H9 (cell line): ENCODE results near the gene IL26. TPM values are rescaled to one million over a fixed set of nuclear protein-coding genes. Genes with fewer than 3 reads are reported as not detected.

Source experiments
- DNase-seq: peaks from one replicate; pipeline ENCODE4 v3.0.0-alpha.2; 2017
- H2AFZ ChIP-seq: one replicate; pipeline ENCODE4 v1.6.1; 2013; ENCODE audit warnings: mild to moderate bottlenecking, low read length, control low read depth, moderate library complexity
- H2AK5ac ChIP-seq: 2 replicates; pipeline ENCODE4 v1.6.1; 2013; ENCODE audit warnings: low read length, control low read depth, mixed read lengths; ENCODE audit not compliant: insufficient read length
- H2BK120ac ChIP-seq: one replicate; pipeline ENCODE4 v1.6.1; 2013; ENCODE audit warnings: low read depth, mild to moderate bottlenecking, low read length, control low read depth, inconsistent platforms; ENCODE audit not compliant: poor library complexity, severe bottlenecking
- H2BK12ac ChIP-seq: 2 replicates; pipeline ENCODE4 v1.6.1; 2013; ENCODE audit warnings: low read length, control low read depth, mixed read lengths, low read depth; ENCODE audit not compliant: insufficient read length
- H2BK15ac ChIP-seq: 2 replicates; pipeline ENCODE4 v1.6.1; 2013; ENCODE audit warnings: low read depth, low read length, control low read depth
- H2BK20ac ChIP-seq: one replicate; pipeline ENCODE4 v1.6.1; 2013; ENCODE audit warnings: low read depth, mild to moderate bottlenecking, low read length, control low read depth, inconsistent platforms; ENCODE audit not compliant: poor library complexity, severe bottlenecking
- H2BK5ac ChIP-seq: 2 replicates; pipeline ENCODE4 v1.6.1; 2013; ENCODE audit warnings: low read length, control low read depth, mixed read lengths; ENCODE audit not compliant: insufficient read length
- H3K14ac ChIP-seq: 2 replicates; pipeline ENCODE4 v1.6.1; 2013; ENCODE audit warnings: low read length, control low read depth; ENCODE audit not compliant: insufficient read depth
- H3K18ac ChIP-seq: 2 replicates; pipeline ENCODE4 v1.6.1; 2013; ENCODE audit warnings: low read depth, mild to moderate bottlenecking, mixed read lengths, low read length, control low read depth; ENCODE audit not compliant: insufficient read length
- H3K23ac ChIP-seq: 2 replicates; pipeline ENCODE4 v1.6.1; 2013; ENCODE audit warnings: low read length, control low read depth, mixed read lengths, low read depth; ENCODE audit not compliant: insufficient read length
- H3K23me2 ChIP-seq: 2 replicates; pipeline ENCODE4 v1.6.1; 2013; ENCODE audit warnings: low read depth, mild to moderate bottlenecking, mixed read lengths, low read length, control low read depth; ENCODE audit not compliant: insufficient read length, poor library complexity, severe bottlenecking
- H3K27ac ChIP-seq: 2 replicates; pipeline ENCODE4 v1.5.1; 2013; ENCODE audit warnings: low read length, control low read depth, mixed read lengths, low read depth; ENCODE audit not compliant: insufficient read length
- H3K27me3 ChIP-seq: 2 replicates; pipeline ENCODE4 v1.6.1; 2013; ENCODE audit warnings: low read length, control low read depth, inconsistent platforms; ENCODE audit not compliant: insufficient read depth
- H3K4ac ChIP-seq: 2 replicates; pipeline ENCODE4 v1.6.1; 2013; ENCODE audit warnings: low read depth, mild to moderate bottlenecking, control low read depth, inconsistent platforms, low read length, moderate library complexity
- H3K4me1 ChIP-seq: 2 replicates; pipeline ENCODE4 v1.6.1; 2013; ENCODE audit warnings: low read length, control low read depth, inconsistent platforms; ENCODE audit not compliant: insufficient read depth
- H3K4me2 ChIP-seq: 2 replicates; pipeline ENCODE4 v1.6.1; 2013; ENCODE audit warnings: low read length, control low read depth, mixed read lengths; ENCODE audit not compliant: insufficient read length, insufficient read depth
- H3K56ac ChIP-seq: 2 replicates; pipeline ENCODE4 v1.6.1; 2013; ENCODE audit warnings: low read depth, mild to moderate bottlenecking, mixed read lengths, low read length, control low read depth; ENCODE audit not compliant: insufficient read length
- H3K79me1 ChIP-seq: 2 replicates; pipeline ENCODE4 v1.6.1; 2013; ENCODE audit warnings: low read depth, mild to moderate bottlenecking, moderate library complexity, low read length, control low read depth, inconsistent platforms; ENCODE audit not compliant: insufficient read depth, poor library complexity, severe bottlenecking
- H3K79me2 ChIP-seq: 2 replicates; pipeline ENCODE4 v1.6.1; 2013; ENCODE audit warnings: low read length, control low read depth, inconsistent platforms; ENCODE audit not compliant: insufficient read depth
- H3K9ac ChIP-seq: 2 replicates; pipeline ENCODE4 v1.6.1; 2013; ENCODE audit warnings: low read length, control low read depth, mixed read lengths; ENCODE audit not compliant: insufficient read length; ENCODE audit errors: extremely low read depth
- H3K9me3 ChIP-seq: one replicate; pipeline ENCODE4 v1.6.1; 2013; ENCODE audit warnings: low read depth, low read length, inconsistent platforms; ENCODE audit not compliant: control insufficient read depth
- H3T11ph ChIP-seq: one replicate; pipeline ENCODE4 v1.6.1; 2013; ENCODE audit warnings: mild to moderate bottlenecking, low read length, control low read depth, inconsistent platforms
- H4K20me1 ChIP-seq: one replicate; pipeline ENCODE4 v1.6.1; 2013; ENCODE audit not compliant: control insufficient read depth, insufficient read length, insufficient read depth
- H4K5ac ChIP-seq: 2 replicates; pipeline ENCODE4 v1.6.1; 2013; ENCODE audit warnings: low read depth, mild to moderate bottlenecking, mixed read lengths, low read length, control low read depth; ENCODE audit not compliant: insufficient read length
- H4K8ac ChIP-seq: replicated peaks from 2 replicates; pipeline ENCODE4 v1.6.1; 2013; ENCODE audit warnings: low read length, control low read depth, mixed read lengths, low read depth; ENCODE audit not compliant: insufficient read length
- H4K91ac ChIP-seq: 2 replicates; pipeline ENCODE4 v1.6.1; 2013; ENCODE audit warnings: low read depth, mild to moderate bottlenecking, moderate library complexity, mixed read lengths, low read length, control low read depth; ENCODE audit not compliant: insufficient read length
- H3K27ac Mint-ChIP-seq, 3 experiments: 2 replicates in 2 of 3; 3 replicates in 1 of 3; pipeline ENCODE4 v1.8.0; 2020 to 2021; ENCODE audit warnings: mixed read lengths in 3 of 3, mild to moderate bottlenecking in 1 of 3, moderate library complexity in 1 of 3
- H3K27me3 Mint-ChIP-seq: 2 replicates; pipeline ENCODE4 v1.8.0; 2021; ENCODE audit warnings: low read depth, mild to moderate bottlenecking, moderate library complexity, mixed read lengths
- H3K36me3 Mint-ChIP-seq, 3 experiments: 2 replicates in 2 of 3; 3 replicates in 1 of 3; pipeline ENCODE4 v1.8.0; 2020 to 2021; ENCODE audit warnings: low read depth in 3 of 3, mixed read lengths in 3 of 3; ENCODE audit not compliant: insufficient read depth in 1 of 3
- H3K4me1 Mint-ChIP-seq, 2 experiments: 2 replicates each; pipeline ENCODE4 v1.8.0; 2020; ENCODE audit warnings: mixed read lengths in 2 of 2
- H3K4me3 Mint-ChIP-seq, 2 experiments: 2 replicates in 1 of 2; 3 replicates in 1 of 2; pipeline ENCODE4 v1.8.0; 2020 to 2021; ENCODE audit warnings: mild to moderate bottlenecking in 2 of 2, mixed read lengths in 2 of 2, moderate library complexity in 1 of 2
- H3K9me3 Mint-ChIP-seq, 2 experiments: 2 replicates in 1 of 2; 3 replicates in 1 of 2; pipeline ENCODE4 v1.8.0; 2020; ENCODE audit warnings: mild to moderate bottlenecking in 2 of 2, mixed read lengths in 2 of 2, moderate library complexity in 1 of 2
- whole genome bisulfite sequencing: extraction: QIAGEN DNeasy Blood & Tissue Kit; methylation state at CpG from one replicate; pipeline ENCODE4 v1.1.7; 2013; ENCODE audit warnings: missing lambda C conversion rate, low lambda C conversion rate, mixed read lengths; ENCODE audit not compliant: insufficient read length; ENCODE audit errors: extremely low coverage; 5-methylcytosine and 5-hydroxymethylcytosine counted together
- total RNA-seq: library from RNA; stranded (reverse); gene quantifications from 2 replicates; pipeline ENCODE4 v1.2.1, GENCODE V29; 2021
- TF ChIP-seq, protein P1 (sequence below): fragments of 200-600 bp; sonication (generic); conservative IDR thresholded peaks from 3 replicates; pipeline ENCODE4 v1.8.0; 2021; ENCODE audit warnings: antibody characterized with exemption, mild to moderate bottlenecking

The IL26 gene
- total RNA-seq, 1 experiment from 2014 or later: not detected

GRCh38 chr12:68240975-68241374, 15.4 kb upstream of the IL26 start:
- Histone ChIP-seq H3K9me3 (no peaks in the 10 kb centered on the region), H3K27ac (no peak overlapping the region), H4K20me1 (no peaks in the 10 kb centered on the region), H3T11ph (no peak overlapping the region), H3K9ac (no peak overlapping the region), H2BK15ac (no peak overlapping the region), H3K56ac (no peak overlapping the region), H2BK12ac (no peak overlapping the region), H3K4me2 (no peak overlapping the region), H3K23me2 (no peaks in the 10 kb centered on the region), H3K79me2 (no peaks in the 10 kb centered on the region), H4K8ac (no peak overlapping the region), H2BK20ac (no peak overlapping the region), H3K4ac (no peak overlapping the region), H4K91ac (no peak overlapping the region), H3K23ac (no peak overlapping the region), H3K27me3 (no peaks in the 10 kb centered on the region), H3K79me1 (no peaks in the 10 kb centered on the region), H3K18ac (no peak overlapping the region), H2BK5ac (no peak overlapping the region), H2BK120ac (no peak overlapping the region), H2AFZ (no peak overlapping the region), H3K14ac (no peak overlapping the region), H4K5ac (no peak overlapping the region), H3K4me1 (no peaks in the 10 kb centered on the region), H2AK5ac (no peak overlapping the region)
- DNase-seq: no peak
- no peak overlapping the region for H3K27ac Mint-ChIP-seq
- H3K4me3 Mint-ChIP-seq: no peak overlapping the region
- no CpG with 5 or more reads among the region's 1 CpG for WGBS
- no peaks in the 10 kb centered on the region for H3K36me3 Mint-ChIP-seq
- H3K27me3 Mint-ChIP-seq: no peaks in the 10 kb centered on the region
- TF ChIP-seq, protein P1, sequence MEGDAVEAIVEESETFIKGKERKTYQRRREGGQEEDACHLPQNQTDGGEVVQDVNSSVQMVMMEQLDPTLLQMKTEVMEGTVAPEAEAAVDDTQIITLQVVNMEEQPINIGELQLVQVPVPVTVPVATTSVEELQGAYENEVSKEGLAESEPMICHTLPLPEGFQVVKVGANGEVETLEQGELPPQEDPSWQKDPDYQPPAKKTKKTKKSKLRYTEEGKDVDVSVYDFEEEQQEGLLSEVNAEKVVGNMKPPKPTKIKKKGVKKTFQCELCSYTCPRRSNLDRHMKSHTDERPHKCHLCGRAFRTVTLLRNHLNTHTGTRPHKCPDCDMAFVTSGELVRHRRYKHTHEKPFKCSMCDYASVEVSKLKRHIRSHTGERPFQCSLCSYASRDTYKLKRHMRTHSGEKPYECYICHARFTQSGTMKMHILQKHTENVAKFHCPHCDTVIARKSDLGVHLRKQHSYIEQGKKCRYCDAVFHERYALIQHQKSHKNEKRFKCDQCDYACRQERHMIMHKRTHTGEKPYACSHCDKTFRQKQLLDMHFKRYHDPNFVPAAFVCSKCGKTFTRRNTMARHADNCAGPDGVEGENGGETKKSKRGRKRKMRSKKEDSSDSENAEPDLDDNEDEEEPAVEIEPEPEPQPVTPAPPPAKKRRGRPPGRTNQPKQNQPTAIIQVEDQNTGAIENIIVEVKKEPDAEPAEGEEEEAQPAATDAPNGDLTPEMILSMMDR: no peak
- H3K9me3 Mint-ChIP-seq: no peaks in the 10 kb centered on the region; a peak in 1 of 5 replicates
- peaks cover 0 to 9% of the 10 kb centered on the region in 2 experiments; a peak in 2 of 4 replicates for H3K4me1 Mint-ChIP-seq
